Nephron (organoid): ENCODE results near the gene NPR2.

Source experiments
- H3K27ac Mint-ChIP-seq, 3 experiments: 2 replicates each; pipeline ENCODE4 v1.8.0; 2020; ENCODE audit warnings: mixed read lengths in 3 of 3, mild to moderate bottlenecking in 2 of 3, moderate library complexity in 1 of 3
- H3K27me3 Mint-ChIP-seq: 2 replicates; pipeline ENCODE4 v1.8.0; 2021; ENCODE audit warnings: low read depth, mild to moderate bottlenecking, moderate library complexity, mixed read lengths
- H3K36me3 Mint-ChIP-seq: 2 replicates; pipeline ENCODE4 v1.8.0; 2020; ENCODE audit warnings: low read depth, mixed read lengths
- H3K4me1 Mint-ChIP-seq: 2 replicates; pipeline ENCODE4 v1.8.0; 2020; ENCODE audit warnings: mixed read lengths
- H3K4me3 Mint-ChIP-seq, 3 experiments: 2 replicates each; pipeline ENCODE4 v1.8.0; 2020; ENCODE audit warnings: mild to moderate bottlenecking in 3 of 3, mixed read lengths in 3 of 3, moderate library complexity in 2 of 3
- H3K9me3 Mint-ChIP-seq: 2 replicates; pipeline ENCODE4 v1.8.0; 2020; ENCODE audit warnings: mixed read lengths
- TF ChIP-seq, protein P1 (sequence below), 3 experiments: fragments of 200-600 bp; sonication (generic); IDR thresholded peaks; one replicate each; pipeline ENCODE4 v1.5.0; 2021; ENCODE audit warnings: antibody characterized with exemption in 3 of 3; ENCODE audit not compliant: unreplicated experiment in 3 of 3

NPR2 gene

DNA sequence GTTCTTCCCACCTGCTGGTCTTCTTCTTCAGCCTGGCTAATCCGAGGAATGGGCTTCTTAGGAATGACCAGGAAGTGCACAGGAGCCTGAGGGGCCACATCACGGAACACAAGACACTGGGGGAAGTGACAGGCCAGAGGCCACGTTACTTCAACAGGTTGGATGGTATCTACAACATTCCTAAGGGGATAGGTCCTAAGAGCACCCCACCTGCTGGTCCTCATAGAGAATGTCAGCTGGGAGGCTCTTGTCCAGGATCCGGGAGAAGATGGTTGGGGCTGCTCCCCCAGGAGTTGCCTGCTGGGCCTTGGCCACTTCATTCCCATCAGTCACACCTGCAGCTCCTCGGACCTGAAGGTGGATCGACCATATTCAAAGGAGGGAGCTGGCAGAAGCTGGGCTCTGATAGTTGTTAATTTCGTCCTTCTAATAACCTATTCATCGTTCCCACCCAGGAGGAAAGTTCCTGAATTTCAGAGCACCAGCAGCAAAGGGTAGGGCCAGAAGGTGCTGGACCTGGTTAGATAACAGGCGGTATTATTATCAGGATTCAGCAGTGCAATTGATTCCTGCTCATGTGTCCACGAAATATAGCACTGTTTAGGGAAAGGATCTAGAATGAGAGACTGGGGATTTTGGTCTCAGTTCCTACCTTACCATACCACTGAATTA lies 22.2 kb downstream of the NPR2 start:
- Mint-ChIP-seq H3K4me3 (peak overlapping the region; percentile 86 to 94 (median 92)), H3K9me3 (no peaks in the 10 kb centered on the region), H3K36me3 (no peaks in the 10 kb centered on the region), H3K4me1 (peaks cover 36% of the 10 kb centered on the region), H3K27ac (peak overlapping the region; percentile 77 to 97 (median 86)), H3K27me3 (no peaks in the 10 kb centered on the region)
- TF ChIP-seq, protein P1, sequence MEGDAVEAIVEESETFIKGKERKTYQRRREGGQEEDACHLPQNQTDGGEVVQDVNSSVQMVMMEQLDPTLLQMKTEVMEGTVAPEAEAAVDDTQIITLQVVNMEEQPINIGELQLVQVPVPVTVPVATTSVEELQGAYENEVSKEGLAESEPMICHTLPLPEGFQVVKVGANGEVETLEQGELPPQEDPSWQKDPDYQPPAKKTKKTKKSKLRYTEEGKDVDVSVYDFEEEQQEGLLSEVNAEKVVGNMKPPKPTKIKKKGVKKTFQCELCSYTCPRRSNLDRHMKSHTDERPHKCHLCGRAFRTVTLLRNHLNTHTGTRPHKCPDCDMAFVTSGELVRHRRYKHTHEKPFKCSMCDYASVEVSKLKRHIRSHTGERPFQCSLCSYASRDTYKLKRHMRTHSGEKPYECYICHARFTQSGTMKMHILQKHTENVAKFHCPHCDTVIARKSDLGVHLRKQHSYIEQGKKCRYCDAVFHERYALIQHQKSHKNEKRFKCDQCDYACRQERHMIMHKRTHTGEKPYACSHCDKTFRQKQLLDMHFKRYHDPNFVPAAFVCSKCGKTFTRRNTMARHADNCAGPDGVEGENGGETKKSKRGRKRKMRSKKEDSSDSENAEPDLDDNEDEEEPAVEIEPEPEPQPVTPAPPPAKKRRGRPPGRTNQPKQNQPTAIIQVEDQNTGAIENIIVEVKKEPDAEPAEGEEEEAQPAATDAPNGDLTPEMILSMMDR (IDR thresholded peaks at IDR 0.05; ENCODE audit: unreplicated experiment in 3 of 3): peak; percentile 21 to 37 (median 33)

DNA sequence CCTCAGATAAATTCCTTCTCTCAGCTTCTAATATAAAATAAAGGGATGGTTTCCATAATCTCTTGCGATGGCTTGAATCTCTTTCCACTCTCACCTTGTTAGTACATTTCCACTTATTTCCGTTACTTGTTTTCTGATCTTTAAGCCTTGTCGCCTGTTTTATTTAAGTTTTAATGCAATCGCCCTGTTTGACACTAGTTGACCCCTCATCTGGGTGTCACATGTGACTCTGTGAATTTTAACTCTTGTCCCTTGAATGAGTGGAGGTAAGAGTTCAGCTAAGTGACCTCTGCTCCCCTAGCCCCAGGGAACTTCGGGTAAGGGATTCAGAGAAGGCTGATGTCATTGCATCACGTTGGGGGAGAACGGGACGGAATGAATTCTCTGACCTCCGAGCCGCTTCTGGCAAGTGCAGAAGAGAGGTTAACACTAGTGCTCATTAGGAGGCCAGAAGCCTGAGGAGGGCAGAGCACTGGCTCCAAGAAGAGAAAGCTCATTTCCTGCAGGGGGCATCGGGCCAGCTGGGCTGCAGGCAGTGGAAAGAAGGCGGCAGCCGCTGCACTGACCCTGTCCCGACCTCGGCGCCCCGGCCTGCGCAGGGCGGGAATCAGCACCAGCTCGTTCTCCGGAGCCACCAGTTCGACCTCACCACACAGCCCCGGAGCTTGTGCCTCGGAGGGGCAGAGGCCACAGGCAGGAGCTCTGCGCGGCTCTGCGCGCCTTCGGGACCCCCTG lies 22.9 kb downstream of the NPR2 start:
- peak overlapping the region; percentile 86 to 97 (median 89) for H3K27ac Mint-ChIP-seq
- TF ChIP-seq, protein P1 (IDR thresholded peaks at IDR 0.05; ENCODE audit: unreplicated experiment in 3 of 3): peak; percentile 18 to 50 (median 26)
- peaks cover 36% of the 10 kb centered on the region for H3K4me1 Mint-ChIP-seq
- no peaks in the 10 kb centered on the region for H3K36me3 Mint-ChIP-seq
- H3K27me3 Mint-ChIP-seq: no peaks in the 10 kb centered on the region
- peak overlapping the region; percentile 86 to 94 (median 92) for H3K4me3 Mint-ChIP-seq
- no peaks in the 10 kb centered on the region for H3K9me3 Mint-ChIP-seq

DNA sequence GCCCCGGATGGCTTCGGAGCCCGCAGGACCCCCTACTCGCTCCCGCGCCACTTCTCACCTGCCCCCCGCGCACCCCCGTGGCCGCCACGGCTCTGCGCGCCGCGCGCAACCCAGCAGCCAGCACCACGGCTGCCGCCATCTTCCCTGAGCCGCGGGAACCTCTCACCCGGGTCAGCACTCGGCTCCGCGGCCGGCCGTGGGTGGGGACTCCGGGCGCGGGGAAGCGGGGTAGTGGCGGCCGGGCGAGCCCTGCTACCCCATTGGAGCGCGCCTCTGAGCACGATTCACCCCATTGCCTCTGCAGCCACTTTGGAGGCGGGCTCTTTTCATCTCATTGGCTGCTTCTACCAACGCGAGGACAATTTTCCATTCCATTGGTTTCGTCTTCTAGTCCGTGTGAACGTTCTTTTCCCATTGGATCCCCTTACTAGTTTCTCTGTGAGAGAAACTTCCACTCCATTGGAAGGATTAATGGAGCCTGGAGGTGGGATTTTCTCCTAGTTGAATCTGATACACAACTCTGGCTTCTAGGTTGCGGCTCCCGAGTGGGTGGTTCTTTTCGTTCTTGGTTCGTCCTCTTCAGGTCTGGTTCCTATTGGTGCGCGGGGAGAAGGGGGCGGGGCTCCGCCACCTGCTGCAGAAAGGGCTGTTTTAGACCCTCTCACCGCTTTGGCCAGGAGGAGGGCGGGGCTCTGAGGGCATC lies 23.6 kb downstream of the NPR2 start, which contains the start of gene HINT2:
TSS of gene HINT2 (minus strand) at position 202 of the 703 bp plus-strand sequence. CDS start at position 139, 63 bp downstream.
- H3K4me3 Mint-ChIP-seq: peak within 1 kb of the TSS; percentile 88 to 94 (median 92)

DNA sequence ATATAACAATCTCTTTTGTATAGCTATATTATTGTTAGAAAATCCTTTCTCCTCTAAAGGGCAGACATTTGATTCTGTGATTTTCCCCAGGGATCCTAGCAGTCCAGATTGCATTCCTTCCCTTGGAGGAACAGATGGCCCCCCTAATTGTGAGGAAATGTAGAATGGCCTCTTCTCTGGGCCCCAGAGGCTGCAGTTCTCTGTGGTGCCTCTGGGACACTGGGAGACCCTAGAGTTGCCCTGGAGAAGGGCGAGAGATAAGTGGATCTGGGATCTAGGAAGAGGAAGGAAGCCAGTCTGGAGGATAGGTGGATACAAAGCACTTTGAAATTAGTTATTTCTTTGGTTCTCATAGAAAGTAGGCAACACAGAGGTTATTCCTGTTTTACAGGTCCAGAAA lies 25.3 kb downstream of the NPR2 start:
- no peaks in the 10 kb centered on the region for H3K9me3 Mint-ChIP-seq
- no peaks in the 10 kb centered on the region for H3K36me3 Mint-ChIP-seq
- H3K4me1 Mint-ChIP-seq: peaks cover 34% of the 10 kb centered on the region
- H3K27me3 Mint-ChIP-seq: no peaks in the 10 kb centered on the region
- TF ChIP-seq, protein P1 (IDR thresholded peaks at IDR 0.05; ENCODE audit: unreplicated experiment in 3 of 3): no peak
- H3K27ac Mint-ChIP-seq: no peak overlapping the region
- H3K4me3 Mint-ChIP-seq: peak overlapping the region; percentile 70 to 94 (median 88)

More for the DNA sequence above, 23.6 kb downstream of the NPR2 start, which contains the start of gene HINT2:
- H3K36me3 Mint-ChIP-seq: no peaks in the 10 kb centered on the region
- H3K4me1 Mint-ChIP-seq: peaks cover 36% of the 10 kb centered on the region
- TF ChIP-seq, protein P1 (IDR thresholded peaks at IDR 0.05; ENCODE audit: unreplicated experiment in 3 of 3): no peak
- no peaks in the 10 kb centered on the region for H3K9me3 Mint-ChIP-seq
- no peaks in the 10 kb centered on the region for H3K27me3 Mint-ChIP-seq
- peak within 1 kb of the TSS; percentile 86 to 97 (median 94) for H3K27ac Mint-ChIP-seq

- no peaks in the 10 kb centered on the region for H3K9me3 Mint-ChIP-seq
- peak overlapping the region in 2 of 3 experiments; percentile 42 to 54 for H3K4me3 Mint-ChIP-seq
- peaks cover 20% of the 10 kb centered on the region for H3K4me1 Mint-ChIP-seq
- TF ChIP-seq, protein P1 (IDR thresholded peaks at IDR 0.05; ENCODE audit: unreplicated experiment in 3 of 3): no peak
- no peaks in the 10 kb centered on the region for H3K36me3 Mint-ChIP-seq
- H3K27me3 Mint-ChIP-seq: no peaks in the 10 kb centered on the region
- H3K27ac Mint-ChIP-seq: no peak overlapping the region
Measured at GRCh38 chr9:35818341-35818740, 26.9 kb downstream of the NPR2 start.
